SKM-1 (cell line): Measurements from ENCODE around the gene STAP1.

Source experiments
- DNase-seq: peaks from one replicate; lab custom pipeline; 2025; ENCODE audit not compliant: unreplicated experiment; lab: John Stamatoyannopoulos, UW

Gene STAP1

DNA sequence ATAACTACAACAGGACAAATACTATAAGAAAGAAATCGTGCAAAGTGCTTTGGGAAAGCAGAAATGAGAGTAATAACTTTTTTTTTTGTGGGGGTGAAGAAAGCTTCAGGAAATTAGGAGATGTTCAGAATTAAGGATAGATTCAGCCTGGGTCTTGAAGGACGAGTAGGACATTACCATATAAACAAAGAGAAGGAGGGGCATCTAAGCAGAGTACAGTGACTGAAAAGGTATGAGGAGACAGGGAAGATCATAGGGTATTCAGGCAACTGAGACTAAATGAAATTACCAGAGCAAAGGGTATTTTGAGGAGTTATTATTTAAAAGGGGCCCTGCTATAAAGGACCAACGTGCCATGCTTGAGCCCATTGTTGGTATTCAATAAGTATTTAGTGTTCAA is 3.1 kb upstream of the STAP1 start:
- no peak for DNase-seq

DNA sequence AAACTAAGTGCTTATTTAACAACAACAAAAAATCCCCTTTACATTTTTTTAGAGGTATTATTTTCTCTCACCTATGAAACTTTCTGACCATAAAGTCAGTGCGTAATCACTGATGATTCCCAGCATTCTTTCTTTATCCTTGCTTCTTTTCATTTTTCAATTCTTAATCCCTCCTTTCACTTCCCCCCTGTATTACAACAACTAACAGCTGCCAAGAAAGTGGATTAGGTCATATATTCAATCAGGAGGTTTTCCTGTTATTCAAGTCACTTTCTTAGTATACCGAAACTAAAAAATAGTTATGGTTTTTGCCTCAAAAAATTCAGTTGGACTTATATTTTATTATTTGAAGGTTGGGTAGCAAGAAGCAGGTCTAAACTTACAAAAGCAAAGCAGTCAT is 2.1 kb upstream of the STAP1 start:
- DNase-seq: no peak

DNA sequence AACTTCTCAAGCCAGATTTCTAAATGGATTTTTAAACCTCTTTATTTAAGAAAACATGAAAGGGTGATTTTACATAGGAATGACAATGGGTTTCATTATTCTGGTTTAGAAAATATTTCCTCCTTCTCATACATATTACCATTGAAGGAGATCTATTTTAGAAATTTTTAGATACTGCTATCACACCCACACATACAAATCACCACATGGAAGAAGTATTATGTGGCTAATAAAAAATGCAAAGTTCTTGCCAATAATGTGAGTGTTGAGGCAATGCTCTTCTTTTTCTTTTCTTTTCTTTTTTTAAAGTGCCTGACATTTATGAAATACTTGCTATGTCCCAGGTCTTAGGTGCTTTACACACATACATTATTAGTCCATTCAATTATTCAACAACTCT is 6.8 kb downstream of the STAP1 start:
- no peak for DNase-seq

DNA sequence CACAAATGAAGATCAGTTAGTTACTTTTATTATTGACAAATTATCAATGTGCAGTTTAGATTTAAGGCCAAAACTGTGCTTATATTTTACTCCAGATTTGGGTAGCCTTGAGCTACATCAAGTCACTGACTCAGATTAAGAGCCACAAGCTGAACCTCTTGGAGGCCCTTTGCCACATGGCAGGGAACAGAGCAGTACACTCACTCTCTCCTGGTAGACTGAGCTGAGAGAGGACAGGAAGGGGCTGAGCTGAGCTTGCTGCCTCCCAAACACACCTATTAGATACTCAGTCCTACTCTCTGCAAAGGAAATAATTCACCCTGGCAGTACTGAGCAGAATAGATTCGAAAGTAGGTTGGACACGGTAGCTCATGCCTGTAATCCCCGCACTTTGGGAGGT is 7.8 kb downstream of the STAP1 start:
- no peak for DNase-seq

DNA sequence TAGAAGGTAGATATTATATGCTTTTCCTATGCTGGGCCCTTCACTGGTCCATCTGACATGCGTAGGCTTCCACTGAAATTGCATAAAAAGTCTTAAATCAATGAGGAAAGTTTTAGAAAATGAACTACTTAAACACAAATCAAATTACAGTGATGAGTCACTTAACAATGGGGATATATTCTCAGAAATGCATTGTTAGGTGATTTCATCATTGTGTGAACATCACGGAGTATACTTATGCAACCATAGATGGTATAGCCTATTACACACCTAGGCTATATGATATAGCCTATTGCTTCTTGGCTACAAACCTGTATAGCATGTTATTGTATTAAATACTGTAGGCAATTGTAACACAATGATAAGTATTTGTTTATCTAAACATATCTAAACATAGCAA is 10.3 kb downstream of the STAP1 start:
- DNase-seq: no peak

DNA sequence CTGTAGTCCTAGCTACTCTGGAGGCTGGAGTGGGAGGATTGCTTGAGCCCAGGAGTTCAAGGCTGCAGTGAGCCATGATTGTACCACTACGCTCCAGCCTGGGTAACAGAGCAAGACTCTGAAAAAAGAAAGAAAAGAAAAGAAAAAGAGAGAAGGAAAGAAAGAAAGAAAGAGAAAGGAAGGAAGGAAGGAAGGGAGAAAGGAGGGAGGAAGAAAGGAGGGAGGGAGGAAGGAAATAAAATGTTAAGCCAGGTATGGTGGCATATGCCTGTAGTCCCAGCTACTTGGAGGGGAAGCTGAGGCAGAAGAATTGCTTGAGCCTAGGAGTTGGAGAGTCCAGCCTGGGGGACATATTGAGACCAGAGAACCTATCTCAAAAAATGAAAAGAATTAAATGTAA is 12.0 kb downstream of the STAP1 start:
- no peak for DNase-seq

DNA sequence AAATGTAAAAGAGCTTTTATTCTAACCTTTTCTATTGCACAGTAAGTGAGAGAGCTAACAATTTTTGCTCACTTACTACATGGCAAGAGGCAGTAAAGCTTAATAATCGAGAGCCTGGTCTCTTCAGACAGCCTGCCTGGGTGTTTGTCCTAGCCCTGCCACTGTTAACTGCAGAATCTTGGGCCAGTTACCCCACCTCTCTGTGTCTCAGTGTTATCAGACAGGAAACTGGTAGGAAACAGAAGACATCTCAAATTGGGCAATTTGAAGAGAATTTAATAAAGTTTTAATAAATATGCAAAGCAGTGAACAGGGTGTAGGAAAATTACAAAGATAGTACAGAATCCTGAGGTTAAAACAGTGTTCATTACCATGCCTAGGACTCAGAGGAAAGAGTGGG is 13.4 kb downstream of the STAP1 start:
- no peak for DNase-seq

DNA sequence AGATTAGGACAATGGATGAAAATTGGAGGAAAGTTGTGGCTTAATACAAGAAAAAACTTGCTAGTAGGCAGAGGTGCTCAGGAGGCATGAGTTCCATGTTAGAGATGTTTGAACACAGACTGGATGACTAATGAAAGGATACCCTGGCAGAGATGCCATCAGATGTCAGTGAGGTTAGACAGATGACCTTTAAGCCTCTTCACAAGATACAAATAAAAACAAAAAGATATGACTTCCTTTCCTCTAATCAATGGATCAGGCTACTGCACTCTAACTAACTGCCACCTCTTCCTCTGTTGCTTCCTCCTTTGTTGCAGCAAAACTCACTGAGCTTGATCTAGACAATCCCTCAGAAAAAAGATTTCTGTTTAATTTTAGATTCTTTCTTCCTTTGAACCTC is 14.7 kb downstream of the STAP1 start:
- DNase-seq: no peak

DNA sequence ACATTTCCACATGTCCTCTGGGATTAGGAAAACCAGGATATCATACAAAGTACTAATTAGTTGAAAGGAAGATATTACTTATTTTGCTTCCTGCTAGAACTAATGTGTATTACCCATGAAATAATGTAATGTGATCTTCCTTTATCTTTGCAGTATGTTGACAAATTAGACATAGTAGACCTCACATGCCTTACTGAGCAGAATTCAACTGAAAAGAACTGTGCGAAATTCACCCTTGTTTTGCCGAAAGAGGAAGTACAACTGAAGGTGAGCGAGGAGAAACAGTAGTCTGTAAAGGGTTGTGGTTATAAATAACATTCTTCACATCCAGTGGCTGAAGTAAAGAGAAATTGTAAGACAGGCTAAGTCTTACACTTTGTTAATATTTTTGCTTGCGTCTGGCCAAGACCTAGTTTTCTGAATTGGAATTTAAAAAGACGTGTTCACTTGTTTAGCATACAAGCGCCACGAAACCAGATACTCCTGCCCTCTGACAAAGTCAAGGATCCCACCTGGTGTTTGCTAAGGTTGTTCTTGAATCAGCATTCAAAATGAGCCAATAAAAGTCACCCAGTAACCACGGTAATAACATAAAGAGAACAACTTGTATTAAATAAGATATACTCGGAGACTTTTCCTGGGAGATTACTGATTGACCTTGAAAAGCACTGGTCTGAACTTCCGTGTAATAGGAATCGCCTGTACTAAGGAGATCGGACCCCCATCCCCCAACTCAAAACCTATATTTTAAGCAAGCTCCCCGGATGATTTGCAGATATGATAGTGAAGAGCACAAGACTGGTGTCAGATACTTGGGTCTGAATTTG is 16.9 kb downstream of the STAP1 start:
- DNase-seq: peak; percentile 78

DNA sequence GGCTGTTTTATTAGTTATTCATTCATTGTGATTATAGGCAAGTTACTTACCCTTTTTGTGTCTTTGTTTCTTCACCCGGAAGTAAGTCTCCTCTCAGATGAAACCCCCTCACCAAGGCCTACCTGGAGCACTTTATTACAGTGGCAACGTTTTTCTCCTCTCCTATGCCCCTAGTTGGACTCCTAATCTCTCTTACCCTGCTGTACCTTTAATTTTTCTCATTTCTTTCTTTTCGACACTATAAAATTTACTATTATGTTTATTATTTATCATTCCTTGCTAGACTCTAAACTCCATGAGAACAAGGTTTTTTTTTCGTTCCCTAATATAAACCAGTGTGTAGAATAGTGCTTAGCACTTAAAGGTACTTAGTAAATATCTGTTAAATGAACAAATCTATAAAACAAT is 17.5 kb downstream of the STAP1 start:
- DNase-seq: no peak

DNA sequence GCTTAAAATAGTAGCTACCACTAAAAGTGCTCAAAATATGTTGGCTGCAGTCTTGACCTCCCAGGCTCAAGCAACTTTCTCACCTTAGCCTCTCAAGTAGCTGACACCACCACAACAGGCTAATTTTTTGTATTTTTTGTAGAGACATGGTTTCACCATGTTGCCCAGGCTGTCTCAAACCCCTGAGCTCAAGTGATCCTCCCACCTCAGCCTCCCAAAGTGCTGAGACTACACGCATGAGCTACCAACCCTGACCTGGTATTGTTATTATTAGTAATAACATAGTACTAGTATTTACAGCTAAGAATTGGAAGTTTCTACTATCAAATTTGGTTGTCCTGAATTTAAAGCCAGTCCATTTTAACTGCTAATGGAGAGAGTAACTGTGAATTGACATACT is 18.0 kb downstream of the STAP1 start:
- DNase-seq: no peak

DNA sequence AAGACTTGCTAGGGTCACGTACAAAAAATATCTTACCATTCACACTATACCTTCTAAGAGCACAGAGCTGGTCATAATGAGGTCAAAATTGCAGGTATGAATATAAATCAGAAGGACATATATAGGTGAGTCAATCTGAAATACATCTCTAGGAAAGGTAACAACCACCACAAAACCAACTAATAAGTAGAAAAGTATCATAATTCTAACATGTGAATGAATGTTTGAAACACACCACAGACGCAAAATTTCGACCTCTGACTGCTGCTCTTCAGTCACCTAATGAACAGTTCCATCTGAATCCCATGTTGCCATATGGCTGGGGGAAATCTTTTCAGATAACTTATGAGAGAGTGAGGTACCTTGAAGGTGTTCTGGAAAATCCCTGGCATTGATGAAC is 22.1 kb downstream of the STAP1 start:
- no peak for DNase-seq

DNA sequence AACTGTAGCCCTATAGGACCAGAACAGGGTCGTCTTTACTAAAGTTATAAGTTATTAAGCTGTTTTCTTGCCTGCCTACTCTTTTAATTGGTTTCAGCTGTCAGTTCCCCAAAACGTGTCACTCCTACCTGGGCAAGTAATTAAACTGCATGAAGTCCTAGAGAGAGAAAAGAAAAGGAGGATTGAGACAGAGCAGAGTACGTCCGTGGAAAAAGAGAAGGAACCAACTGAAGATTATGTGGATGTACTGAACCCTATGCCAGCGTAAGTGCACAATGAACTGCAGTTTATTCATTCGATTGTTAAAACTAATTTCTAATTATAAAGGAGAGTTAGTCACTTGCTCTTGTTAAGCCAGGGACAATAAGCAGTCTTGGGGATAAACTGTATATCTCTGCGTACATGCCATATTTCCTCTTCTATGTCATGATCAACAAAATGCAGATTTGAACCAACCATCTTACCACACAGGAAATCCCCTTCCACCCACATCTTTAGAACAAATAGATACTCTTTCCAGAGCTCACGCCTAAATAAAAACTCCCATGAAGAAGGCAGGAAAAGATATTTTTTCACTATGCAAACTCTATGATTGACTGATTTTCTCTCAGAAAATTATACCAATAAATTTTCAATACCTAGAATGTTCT is 22.8 kb downstream of the STAP1 start:
- no peak for DNase-seq

DNA sequence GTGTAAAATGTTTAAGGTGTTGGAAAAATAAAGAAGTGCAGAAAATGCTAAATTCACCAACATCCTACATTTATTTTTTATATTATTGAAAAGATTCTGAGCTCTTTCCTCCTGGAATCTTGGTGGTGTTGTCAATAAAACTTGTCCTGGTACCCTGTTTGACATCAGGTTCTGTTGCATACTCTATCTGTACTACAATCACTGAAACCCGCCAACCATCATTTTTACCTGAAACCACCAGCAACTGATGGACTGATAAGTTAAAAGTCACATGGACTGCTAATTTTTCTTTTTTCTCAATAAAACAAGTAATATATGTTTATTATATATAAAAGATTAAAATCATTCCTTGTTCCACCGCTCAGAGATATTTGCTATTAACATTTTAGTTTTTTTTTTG is 23.4 kb downstream of the STAP1 start:
- DNase-seq: no peak

DNA sequence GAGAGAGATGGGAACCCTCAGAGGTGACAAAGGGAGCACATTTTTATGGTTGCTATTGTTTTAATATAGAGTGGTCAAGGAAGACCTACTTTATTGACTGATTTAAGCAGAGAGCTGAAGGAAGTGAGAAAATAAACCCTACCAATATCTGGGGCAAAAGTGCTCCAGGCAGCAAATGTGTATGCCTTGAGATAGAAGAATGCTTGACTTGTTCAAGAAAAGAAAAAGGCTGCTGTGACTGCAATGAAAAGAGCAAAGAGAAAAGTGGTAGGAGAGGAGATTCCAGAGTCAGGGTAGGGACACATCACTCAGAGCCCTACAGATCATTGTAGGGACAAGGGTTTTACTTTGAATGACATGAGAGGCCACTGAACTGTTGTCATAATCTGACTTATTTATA is 26.0 kb downstream of the STAP1 start:
- DNase-seq: no peak

DNA sequence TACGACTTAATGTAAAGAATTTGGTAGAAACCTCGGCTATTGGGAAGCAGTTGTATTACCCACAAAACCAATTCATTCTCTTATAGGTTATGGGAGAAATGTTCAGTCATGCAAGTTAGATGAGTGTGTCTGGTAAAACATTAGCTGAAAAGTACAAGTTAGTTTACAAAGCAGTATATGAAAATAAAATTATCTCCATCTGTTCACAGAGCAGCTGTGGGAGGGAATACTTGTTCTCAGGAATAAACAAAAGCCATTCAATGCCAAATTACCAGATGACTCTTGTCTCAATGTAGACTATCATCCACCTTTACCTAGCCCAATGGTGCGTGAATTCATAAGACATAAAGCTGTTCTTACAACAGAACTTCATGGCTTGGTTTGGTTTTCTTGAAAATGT is 28.6 kb downstream of the STAP1 start:
- DNase-seq: no peak

DNA sequence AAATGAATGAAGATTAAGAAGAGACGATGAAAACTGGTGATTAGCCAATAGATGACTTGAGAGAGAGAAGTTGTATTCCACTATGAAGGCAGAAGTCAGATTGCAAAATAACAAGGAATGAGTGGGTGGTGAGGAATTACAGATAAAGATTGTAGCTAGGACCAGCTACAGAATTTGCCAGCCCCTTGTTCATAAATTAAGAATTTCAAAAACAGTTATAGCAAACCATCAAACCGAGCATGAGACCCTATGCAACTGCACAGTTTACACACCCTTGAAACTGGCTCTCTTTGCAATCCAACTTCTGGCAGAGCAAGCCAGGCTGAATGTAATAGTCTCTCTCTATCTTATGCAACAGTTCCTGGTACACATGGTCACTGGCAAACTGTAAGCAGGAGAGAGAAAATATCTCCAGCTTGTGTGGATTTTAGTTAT is 35.2 kb downstream of the STAP1 start:
- DNase-seq: no peak

DNA sequence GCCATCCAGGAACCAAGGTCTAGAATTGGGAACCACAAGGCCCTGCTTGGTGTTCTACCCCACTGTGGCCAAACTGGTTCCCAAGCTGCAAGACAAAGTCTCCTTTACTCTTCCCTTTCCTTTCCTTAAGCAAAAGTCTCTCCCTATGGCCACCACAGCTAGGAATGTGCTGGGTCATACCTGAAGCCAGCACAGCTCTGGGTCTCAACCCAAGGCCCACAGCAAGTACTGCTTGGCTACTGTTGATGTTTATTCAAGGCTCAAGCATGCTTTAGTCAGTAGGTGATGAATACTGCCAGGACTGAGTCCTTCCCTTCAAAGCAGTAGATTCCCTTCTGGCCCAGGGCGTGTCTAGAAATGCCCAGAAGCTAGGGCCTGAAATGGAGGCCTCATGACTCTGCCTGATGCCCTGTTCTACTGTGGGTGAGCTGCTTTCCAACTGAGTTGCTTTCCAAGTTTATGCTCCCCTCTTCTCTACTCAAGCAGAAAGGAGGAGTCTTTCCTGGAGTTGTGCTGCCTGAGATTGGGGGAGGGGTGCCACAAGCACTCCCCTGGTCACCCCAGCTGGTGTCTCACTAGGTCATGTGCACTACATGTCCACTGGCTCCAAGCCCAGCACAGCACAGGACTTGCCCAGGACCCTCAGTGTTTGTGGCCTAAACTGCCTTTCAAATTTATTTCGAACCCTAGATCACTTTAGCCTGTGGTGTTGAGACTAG is 44.9 kb downstream of the STAP1 start:
- no peak for DNase-seq

DNA sequence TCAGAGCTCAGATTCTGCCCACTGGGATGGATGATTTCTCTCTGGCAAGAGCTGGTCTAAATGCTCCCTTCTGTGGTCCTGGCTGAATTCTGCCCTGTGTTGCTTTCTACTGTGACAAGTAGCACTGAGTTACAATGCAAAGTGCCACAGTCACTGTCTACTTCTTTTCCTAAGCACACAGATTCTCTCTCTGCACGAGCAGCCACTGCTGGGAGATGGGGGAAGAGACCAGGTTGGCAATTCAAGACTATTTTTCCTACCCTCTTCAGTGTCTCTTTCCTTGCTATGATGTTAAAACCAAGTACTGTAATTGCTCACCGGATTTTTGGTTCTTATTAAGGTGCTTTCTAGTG is 45.5 kb downstream of the STAP1 start:
- DNase-seq: no peak

DNA sequence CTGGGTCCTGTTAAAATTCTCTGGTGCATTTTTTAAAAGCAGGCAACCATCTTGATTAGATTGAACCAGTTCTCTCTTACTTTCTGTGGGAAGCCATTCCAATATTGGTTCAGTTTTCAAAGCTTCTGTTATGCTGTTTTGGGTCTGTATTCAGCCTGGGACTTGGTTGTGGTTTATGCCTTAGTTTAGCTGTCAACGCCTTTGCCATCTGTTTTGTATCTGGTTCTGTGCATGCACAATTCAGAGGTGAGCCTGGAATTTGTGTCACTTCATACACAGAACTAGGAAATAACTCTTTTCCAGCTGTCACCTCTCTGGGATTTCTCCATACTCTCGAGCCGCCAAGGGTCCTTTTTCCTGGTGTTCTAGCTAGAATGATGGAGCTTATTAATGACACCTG is 46.2 kb downstream of the STAP1 start:
- no peak for DNase-seq

DNA sequence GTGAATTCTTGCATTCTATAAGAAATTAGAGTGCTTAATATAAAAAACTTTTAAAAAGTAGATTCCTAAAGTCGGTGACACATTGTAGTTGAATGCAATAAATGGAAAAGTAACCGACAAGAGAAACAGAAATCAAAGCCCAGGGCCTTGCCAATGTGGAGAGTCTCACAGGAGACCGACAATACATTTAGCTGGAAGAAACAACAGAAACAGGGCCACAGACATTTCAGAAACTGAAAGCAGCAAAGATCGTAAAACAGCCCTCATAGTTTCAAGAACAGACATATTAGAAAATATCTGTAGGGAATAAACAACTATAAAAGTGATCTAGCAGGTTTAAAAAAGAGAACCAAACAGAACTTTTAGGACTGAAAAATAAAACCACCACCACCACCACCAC is 49.5 kb downstream of the STAP1 start:
- no peak for DNase-seq

DNA sequence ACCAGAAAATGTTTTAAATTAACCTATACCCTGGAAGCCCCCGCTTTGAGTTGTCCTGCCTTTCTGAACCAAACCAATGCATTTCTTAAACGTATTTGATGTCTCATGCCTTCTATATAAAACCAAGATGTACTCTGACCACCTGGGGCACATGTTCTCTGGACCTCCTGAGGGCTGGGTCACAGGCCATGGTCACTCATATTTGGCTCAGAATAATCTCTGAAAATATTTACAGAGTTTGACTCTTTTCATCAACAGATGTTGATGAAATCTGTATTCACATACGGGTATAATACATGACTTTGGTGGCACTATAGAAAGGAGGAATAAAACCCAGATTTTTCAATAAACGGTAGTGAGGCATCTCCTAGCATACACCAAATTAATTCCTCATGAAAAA is 55.7 kb downstream of the STAP1 start:
- no peak for DNase-seq
